ENCODE data around the gene KRTAP16-1.

Gene KRTAP16-1

DNA sequence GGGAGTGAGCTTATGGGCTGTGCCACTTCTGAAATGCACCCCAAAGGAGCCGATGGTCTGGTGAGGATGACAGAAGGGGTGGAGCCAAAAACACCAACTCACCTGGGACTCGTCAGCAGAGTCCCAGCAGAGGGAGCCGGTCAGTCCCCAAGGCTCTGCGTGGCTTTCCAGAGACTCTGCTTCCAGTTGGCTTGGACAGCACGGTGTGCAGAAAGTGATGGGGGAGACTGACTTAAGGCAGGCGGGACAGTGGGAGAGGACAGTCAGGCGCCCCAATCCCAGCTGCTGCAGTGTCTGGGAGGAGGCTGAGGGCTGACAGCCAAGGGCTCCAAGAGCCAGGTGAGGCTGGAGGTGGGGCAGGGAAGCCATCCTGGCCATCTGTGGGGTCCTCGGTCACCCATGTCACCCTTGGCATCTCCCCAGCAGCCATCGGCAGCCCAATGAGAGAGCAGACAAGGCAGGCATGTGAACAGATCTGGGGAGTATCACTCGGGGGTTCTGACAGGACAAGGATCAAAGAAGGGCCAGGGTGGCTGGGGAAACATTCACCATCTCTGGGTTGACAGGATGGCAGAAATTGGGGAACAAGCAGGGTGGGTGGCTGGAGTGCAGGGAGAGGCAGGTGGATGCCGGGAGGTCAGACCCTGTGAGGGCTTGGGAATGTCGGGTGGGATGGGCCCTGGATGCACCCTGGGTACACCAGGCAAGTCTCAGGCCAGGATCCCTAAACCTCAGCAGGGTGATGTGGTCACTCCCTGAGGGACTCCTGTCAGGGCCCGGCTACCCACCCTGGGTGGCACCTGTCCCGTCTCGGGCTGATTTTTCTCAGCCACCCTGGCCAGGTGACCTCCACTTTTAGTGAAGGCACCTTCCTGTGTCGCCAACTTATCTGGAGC, 15.3 kb upstream of the KRTAP16-1 start:
- H3K4me1 Mint-ChIP-seq, result peaks cover 0 to 9% of the 10 kb centered on the region in 2 donors
- no peaks in the 10 kb centered on the region for H3K27me3 Mint-ChIP-seq
- peaks cover 11 to 13% of the 10 kb centered on the region in 2 donors for H3K9me3 Mint-ChIP-seq
- DNase-seq (no peak), ATAC-seq (replicated peaks) (peak in 1 of 2 donors; percentile 43)
- H3K36me3 Mint-ChIP-seq, result peaks cover 0 to 7% of the 10 kb centered on the region in 2 donors
- no peak overlapping the region for H3K4me3 Mint-ChIP-seq
- H3K27ac Mint-ChIP-seq, result no peak overlapping the region

DNA sequence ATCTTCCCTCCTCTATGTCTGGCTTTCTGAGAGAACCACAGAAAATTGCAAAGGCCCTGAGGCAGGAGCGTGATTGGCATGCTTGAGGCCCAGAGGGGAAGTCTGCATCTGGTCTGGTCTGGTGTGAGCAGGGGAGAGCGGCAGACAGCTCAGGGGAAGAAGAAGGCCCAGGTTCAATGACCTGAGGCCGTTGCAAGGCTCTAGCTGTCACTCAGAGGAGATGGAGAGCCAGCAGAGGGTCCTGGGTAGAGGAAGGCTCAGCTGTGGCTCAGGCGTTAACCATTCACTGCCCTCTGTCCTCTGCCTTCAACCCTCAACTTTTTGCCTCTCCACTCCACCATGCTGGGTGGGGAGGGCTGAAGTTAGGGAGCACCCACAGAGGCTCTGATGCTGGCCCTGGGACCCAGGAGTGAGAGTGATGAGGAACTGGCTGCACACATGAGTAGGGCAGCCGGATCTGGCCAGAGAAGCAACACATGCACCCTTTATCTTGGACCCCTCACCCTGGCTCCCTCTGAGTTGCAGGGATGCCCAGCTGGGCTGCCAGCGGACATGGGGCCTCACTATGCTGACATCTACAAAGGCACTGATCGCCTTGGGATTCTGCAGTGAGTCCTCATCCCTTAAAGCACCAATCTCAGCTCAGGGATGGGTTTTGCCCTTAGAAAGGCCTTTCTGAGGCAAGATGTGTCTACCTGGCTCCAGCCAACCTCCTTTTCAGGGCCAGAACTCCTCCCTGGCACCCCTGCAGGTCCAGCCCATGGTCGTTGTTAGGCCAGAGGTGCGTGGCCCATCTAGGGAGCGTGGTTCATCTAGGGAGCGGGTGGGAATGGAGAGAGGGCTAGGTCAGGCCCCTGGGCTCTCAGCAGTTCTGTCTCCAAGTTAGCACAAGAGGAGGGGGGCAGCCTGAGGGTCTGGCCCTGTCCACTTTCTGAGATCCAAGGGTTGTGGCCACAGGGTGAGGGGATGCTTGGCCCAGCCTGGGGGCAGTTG, 14.1 kb upstream of the KRTAP16-1 start:
- H3K4me1 Mint-ChIP-seq, result peaks cover 0 to 9% of the 10 kb centered on the region in 2 donors
- no peaks in the 10 kb centered on the region for H3K27me3 Mint-ChIP-seq
- H3K27ac Mint-ChIP-seq, result no peak overlapping the region
- H3K36me3 Mint-ChIP-seq, result peaks cover 0 to 7% of the 10 kb centered on the region in 2 donors
- DNase-seq (no peak), ATAC-seq (replicated peaks) (no peak)
- H3K9me3 Mint-ChIP-seq, result peaks cover 13% of the 10 kb centered on the region in 2 donors
- no peak overlapping the region for H3K4me3 Mint-ChIP-seq

DNA sequence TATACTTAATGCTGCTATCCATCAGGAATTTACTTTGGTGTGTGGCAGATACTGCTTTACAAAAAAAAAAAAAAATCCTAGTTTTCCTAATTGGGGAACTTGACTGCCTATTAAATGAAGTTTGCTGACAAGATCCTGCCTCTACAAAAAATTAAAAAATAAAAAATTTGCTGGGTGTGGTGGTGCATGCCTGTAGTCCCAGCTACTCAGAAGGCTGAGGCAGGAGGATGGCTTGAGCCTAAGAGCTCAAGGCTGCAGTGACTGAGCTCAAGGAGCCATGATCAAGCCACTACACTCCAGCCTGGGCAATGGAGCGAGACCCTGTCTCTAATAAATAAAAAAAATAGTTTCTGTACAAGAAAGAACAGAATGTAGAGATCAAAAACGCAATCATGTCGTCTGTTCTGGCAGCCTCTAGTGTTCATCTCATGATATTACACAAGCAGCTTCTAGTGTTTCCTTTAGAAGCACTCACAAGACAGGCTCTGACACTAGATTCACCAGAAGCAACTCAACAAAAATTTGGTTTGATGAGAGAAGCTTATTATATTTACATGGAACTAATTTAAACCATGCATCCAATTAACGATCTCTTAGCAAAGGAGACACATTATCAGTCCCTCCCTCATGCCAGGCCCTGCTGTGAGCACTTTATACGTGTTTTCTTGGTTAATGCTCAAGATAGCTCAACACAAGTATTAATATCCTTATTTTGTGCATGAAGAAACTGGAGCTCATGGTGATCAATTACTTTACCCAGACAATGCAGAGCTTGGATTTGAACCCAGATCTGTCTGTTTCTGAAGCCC, 13.2 kb upstream of the KRTAP16-1 start:
- DNase-seq (no peak), ATAC-seq (replicated peaks) (peak; percentile 72 to 82)
- no peak overlapping the region for H3K4me3 Mint-ChIP-seq
- H3K9me3 Mint-ChIP-seq, result peaks cover 13% of the 10 kb centered on the region in 2 donors
- H3K27me3 Mint-ChIP-seq, result no peaks in the 10 kb centered on the region
- H3K27ac Mint-ChIP-seq, result no peak overlapping the region
- peaks cover 0 to 7% of the 10 kb centered on the region in 2 donors for H3K36me3 Mint-ChIP-seq
- peaks cover 0 to 8% of the 10 kb centered on the region in 2 donors for H3K4me1 Mint-ChIP-seq

DNA sequence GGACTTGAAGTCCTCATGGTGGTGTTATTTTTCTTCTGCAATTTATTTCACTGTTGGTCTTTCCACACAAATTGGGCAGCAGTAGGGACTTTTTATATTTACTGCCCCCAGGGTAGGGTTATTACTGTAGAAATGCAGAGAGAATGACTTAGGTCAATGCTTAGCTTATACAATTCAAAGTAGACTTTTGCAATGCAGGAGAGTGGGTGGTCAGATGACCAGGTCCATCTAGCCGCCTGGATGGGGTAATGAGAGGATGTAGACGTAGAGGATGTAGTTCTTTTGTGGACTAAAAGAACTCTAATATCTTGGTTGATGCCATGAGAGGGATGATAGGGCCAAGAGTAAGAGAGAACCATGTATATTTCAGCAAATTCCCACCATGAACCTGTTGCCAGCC, 9.1 kb upstream of the KRTAP16-1 start:
- H3K27ac Mint-ChIP-seq, result no peak overlapping the region
- peaks cover 13% of the 10 kb centered on the region in 2 donors for H3K9me3 Mint-ChIP-seq
- peaks cover 4 to 5% of the 10 kb centered on the region in 2 donors for H3K27me3 Mint-ChIP-seq

DNA sequence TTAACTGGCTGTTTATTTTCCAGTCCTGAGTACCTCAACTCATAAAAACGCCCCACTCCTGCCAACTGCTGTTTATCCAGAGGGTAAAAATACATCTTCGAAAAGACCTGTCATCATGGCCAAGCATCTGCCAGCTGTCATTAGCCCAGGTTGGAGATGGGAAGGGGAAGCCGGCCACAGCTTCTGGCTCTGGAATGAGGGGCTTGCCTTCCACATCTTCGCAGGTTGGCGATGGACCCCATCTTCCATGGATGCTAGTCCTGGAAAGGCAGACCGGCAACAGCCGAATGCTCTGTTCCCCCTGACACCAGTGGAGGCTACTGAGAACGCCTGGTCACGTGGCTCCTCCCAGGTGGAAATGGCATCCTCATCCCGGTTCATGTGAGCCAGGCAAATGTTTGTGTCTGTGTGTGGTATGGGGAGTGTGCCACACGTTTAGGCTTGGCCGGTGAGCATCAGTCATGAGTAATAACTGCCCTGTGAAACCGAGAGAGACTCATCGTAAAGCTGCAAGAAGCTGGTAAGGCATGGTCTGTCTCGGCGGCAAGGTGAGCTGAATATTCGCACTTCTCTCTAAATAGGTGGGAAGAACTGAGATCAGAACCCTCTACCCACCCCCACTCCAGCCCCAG, 6.8 kb upstream of the KRTAP16-1 start:
- H3K36me3 Mint-ChIP-seq, result peaks cover 0 to 7% of the 10 kb centered on the region in 2 donors
- peaks cover 5 to 6% of the 10 kb centered on the region in 2 donors for H3K4me1 Mint-ChIP-seq
- H3K27me3 Mint-ChIP-seq, result peaks cover 4 to 5% of the 10 kb centered on the region in 2 donors
- DNase-seq (no peak), ATAC-seq (replicated peaks) (no peak)
- H3K27ac Mint-ChIP-seq, result no peak overlapping the region
- H3K4me3 Mint-ChIP-seq, result no peak overlapping the region
- H3K9me3 Mint-ChIP-seq, result peaks cover 13% of the 10 kb centered on the region in 2 donors

More for the DNA sequence above, 9.1 kb upstream of the KRTAP16-1 start:
- DNase-seq (no peak), ATAC-seq (replicated peaks) (no peak)
- Mint-ChIP-seq H3K4me1 (peaks cover 1 to 5% of the 10 kb centered on the region in 2 donors), H3K36me3 (peaks cover 0 to 7% of the 10 kb centered on the region in 2 donors), H3K4me3 (no peak overlapping the region)

DNA sequence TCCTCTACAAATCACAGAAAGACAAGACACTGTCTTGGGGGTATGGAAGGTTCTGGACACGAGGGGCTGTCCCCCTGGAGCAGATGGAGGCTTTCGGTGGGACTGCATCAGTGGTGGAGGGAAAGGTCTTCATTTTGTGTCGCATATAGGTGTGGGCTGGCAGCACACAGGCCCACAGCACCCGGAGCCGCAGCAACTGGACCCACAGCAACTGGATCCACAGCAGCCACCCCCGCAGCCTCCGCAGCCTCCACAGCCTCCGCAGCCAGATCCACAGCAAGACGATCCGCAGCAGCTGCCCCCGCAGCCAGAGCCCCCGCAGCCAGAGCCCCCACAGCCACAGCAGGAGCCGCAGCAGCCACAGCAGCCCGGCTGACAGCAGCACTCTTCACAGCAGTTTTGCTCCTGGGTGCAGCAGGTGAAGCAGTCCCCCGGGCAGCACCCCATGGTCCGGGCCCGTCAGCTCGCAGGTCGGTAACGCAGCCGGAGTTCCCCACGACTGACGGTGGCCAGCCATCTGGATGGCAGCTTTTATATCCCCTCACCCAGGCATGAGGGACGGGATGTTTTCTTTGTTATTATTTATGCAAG, 6.2 kb upstream of the KRTAP16-1 start, which contains the start of gene KRTAP17-1:
TSS of gene KRTAP17-1 (minus strand) at position 507 of the 591 bp plus-strand sequence. CDS start at position 447, 60 bp downstream.
- H3K27me3 Mint-ChIP-seq, result peaks cover 4 to 5% of the 10 kb centered on the region in 2 donors
- peaks cover 5 to 7% of the 10 kb centered on the region in 2 donors for H3K4me1 Mint-ChIP-seq
- no peak within 1 kb of the TSS for H3K4me3 Mint-ChIP-seq
- DNase-seq, result no peak
- no peak for ATAC-seq (replicated peaks)
- H3K27ac Mint-ChIP-seq, result no peak within 1 kb of the TSS
- H3K36me3 Mint-ChIP-seq, result peaks cover 0 to 5% of the 10 kb centered on the region in 2 donors
- peaks cover 8 to 9% of the 10 kb centered on the region in 2 donors for H3K9me3 Mint-ChIP-seq

DNA sequence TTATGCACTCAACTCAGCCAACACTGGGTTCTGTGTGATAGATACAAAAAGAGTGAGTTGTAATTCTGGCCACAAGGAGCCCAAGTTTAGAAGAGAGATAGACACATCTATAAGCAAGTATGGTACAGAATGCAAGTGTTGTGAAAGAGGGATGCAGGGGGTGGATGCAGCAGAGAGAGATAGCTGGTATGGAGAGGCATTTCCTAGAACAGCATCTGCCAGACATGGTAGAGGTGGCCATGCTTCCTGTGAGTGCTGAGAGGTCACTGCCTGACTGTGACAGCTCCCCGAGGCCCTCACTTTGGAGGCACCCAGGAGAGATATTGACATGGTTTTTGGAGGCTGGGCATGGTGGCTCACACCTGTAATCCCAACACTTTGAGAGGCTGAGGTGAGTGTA, 2.0 kb upstream of the KRTAP16-1 start:
- no peaks in the 10 kb centered on the region for H3K36me3 Mint-ChIP-seq
- H3K9me3 Mint-ChIP-seq, result no peaks in the 10 kb centered on the region
- H3K4me1 Mint-ChIP-seq, result peaks cover 35 to 36% of the 10 kb centered on the region in 2 donors
- no peak overlapping the region for H3K27ac Mint-ChIP-seq
- no peak overlapping the region for H3K4me3 Mint-ChIP-seq
- ATAC-seq (replicated peaks), result no peak
- peaks cover 1 to 4% of the 10 kb centered on the region in 2 donors for H3K27me3 Mint-ChIP-seq
- no peak for DNase-seq

DNA sequence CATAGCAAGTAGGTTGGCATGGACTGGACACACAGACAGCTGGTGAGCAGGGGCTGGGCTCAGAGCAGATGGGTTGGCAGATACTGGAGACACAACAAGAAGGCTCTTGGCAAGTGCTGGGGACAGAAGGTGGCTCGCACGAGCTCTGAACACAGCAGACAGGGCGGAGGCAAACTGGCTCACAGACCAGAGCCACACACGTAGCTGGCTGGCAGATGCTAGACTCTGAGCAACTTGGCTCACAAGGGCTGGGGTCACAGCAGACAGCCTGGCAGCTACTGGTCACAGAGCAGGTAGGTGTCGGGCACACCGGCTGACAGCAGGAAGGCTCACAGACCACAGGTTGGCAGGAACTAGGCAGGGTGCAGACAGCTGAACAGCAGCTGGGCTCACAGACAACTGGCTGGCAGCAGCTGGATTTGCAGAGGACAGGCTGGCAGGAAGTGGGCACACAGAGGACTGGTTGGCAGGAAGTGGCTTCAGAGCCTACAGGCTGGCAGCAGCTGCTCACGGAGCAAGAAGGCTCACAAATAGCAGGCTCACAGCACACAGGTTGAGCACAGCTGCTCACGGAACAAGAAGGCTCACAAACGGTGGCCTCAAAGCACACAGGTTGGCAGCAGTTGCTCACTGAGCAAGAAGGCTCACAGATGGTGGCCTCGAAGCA, 725 bp downstream of the KRTAP16-1 start:
- Mint-ChIP-seq H3K27me3 (no peaks in the 10 kb centered on the region), H3K9me3 (no peaks in the 10 kb centered on the region), H3K4me1 (peaks cover 40 to 45% of the 10 kb centered on the region in 2 donors), H3K27ac (peak overlapping the region; percentile 89), H3K4me3 (peak overlapping the region; percentile 66 to 73), H3K36me3 (no peaks in the 10 kb centered on the region)
- ATAC-seq (replicated peaks) (peak; percentile 80 to 86), DNase-seq (peak; percentile 55)

DNA sequence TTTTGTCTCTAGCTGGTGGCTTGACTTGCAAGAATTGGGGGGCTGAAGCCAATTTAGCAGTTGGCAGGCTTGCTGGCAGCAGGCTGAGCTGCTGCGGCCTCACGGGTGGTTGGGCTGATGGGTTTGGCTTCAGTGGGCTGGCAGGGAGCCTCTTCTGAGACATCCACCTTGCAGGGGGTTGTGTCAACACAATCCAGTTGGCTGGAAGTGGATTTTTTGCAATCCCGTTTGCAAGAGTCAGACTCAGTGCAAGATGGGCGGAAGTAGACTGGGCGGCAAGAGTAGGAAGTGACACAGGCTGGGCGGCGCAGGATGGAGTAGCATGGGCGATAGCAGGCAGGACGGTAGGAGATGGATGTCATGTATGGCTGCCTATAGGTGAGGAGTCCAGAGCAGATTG, 1.5 kb downstream of the KRTAP16-1 start:
- Mint-ChIP-seq H3K36me3 (no peaks in the 10 kb centered on the region), H3K27me3 (no peaks in the 10 kb centered on the region), H3K4me3 (peak overlapping the region in 1 of 2 donors; percentile 73), H3K9me3 (no peaks in the 10 kb centered on the region), H3K27ac (peak overlapping the region; percentile 89), H3K4me1 (peaks cover 40 to 45% of the 10 kb centered on the region in 2 donors)
- DNase-seq (no peak), ATAC-seq (replicated peaks) (no peak)

DNA sequence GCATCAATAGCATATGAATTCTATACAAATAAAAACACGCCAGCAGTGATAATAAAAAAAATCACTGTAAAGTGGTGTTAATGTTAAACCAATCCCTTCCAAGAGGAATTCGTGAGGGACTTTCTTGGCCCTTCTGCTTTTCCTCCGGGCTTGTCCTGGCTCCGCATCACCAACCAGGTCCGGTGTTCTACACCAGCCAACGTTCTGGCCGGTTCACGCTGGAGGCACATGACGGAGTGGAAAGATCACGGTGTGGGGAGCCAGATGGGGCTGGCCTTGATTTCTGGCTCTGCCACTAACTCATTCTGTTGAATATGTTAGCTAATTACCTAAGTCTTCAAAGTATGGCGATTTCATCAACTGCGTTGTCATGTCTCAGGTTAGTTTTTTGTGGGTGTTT, 5.0 kb downstream of the KRTAP16-1 start:
- no peak overlapping the region for H3K4me3 Mint-ChIP-seq
- H3K9me3 Mint-ChIP-seq, result no peaks in the 10 kb centered on the region
- H3K36me3 Mint-ChIP-seq, result peaks cover 0 to 4% of the 10 kb centered on the region in 2 donors
- no peak for DNase-seq
- H3K4me1 Mint-ChIP-seq, result peaks cover 29 to 33% of the 10 kb centered on the region in 2 donors
- no peak for ATAC-seq (replicated peaks)
- H3K27me3 Mint-ChIP-seq, result no peaks in the 10 kb centered on the region
- H3K27ac Mint-ChIP-seq, result no peak overlapping the region

DNA sequence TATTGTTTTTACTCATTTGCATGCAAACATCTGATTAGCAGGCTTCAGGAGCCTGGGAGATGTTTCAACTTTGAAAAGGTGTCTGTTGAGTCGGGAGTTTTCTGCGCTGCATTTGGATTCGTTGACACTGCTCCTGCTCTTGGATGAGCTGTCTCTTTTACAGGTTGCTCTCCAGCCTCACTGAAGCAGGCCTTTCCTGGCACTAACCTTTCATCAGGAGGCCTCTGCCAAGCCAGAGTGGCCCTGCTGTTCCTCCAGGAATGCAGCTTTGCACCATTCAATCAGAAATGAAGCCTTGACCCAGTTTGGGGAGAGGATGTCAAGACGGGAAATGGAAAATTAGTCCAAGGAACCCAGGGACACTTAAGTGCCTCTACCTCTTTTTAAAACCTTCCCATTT, 6.1 kb downstream of the KRTAP16-1 start:
- no peak overlapping the region for H3K27ac Mint-ChIP-seq
- H3K9me3 Mint-ChIP-seq, result no peaks in the 10 kb centered on the region
- H3K4me1 Mint-ChIP-seq, result peaks cover 18 to 23% of the 10 kb centered on the region in 2 donors
- ATAC-seq (replicated peaks), result no peak
- H3K4me3 Mint-ChIP-seq, result no peak overlapping the region
- no peaks in the 10 kb centered on the region for H3K27me3 Mint-ChIP-seq
- peaks cover 0 to 4% of the 10 kb centered on the region in 2 donors for H3K36me3 Mint-ChIP-seq
- no peak for DNase-seq
